CD4-positive, alpha-beta T cell treated with Interleukin-4 for 4 hours (primary cell): ENCODE results near the gene THAP11.
"Not testable (repeated sequence)": the region's sequence is repeated elsewhere in the genome, so short reads cannot be mapped to it uniquely, and the experiment has no call there.

Source experiments
- DNase-seq: peaks from one replicate; pipeline ENCODE4 v3.0.0-alpha.2; 2020

The THAP11 gene

DNA sequence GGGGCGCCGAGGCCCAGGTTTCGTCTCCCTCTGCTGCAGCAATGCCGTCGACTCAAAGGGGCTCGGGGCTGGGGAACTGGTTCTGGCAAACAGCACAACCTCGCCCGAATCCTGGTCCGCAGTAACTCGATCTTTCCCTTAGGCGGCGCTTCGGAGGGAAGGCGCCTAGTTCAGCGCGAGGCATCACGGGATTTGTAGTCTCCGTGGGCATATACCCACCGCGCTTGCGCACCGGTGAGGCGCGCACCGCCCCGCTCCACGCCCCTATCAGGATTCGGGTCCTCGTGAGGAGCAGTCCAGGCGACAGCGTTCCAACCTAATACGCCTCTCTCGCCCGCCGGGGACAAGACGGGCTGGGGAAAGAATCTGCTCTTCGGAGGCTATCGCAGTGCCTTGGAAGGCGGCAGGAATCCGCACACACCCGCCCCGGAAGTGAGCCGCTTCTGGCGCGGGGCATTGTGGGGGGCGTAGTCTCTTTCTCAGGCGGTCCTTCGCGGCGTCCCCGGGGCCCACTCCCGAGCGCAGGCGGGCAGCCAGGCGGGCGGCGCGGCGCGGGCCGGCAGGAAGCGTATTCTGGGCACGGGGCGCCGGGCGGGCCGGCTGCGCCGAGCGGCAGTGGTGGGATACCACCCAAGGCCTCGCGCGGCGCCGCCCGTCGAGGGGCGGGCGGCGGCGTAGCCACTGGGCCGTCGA is at the start of gene THAP11:
TSS of gene THAP11 (plus strand) at position 505 of the 693 bp plus-strand sequence. CDS start 235 bp downstream, outside the sequence.
- DNase-seq = peak; percentile 94

DNA sequence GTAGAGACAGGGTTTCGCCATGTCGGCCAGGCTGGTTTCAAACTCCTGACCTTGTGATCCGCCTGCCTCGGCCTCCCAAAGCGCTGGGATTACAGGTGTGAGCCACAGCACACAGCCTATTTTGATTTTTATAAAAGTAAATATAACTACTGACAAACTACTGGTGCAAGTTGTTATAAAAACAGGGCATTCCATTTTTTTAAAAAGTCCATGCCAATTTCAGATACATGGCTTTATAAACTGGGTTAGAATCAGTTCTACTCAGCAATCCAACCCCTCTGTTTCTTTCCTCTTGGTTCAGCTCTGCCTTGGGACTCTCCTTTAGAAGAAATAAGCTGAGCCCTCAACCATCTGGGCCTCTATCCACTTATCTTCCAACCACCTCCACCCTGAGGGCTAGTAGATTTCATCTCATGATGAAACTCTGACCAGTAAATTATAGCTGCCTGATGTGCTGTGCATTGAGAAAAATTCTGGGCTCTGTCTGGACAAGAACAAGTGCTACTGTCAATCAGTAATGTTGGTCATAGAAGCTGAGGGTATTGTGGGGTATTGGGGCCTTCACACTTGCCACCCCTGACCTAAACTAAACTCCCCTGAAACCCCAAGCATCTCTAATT is 45.9 kb upstream of the THAP11 start:
- DNase-seq = no peak

DNA sequence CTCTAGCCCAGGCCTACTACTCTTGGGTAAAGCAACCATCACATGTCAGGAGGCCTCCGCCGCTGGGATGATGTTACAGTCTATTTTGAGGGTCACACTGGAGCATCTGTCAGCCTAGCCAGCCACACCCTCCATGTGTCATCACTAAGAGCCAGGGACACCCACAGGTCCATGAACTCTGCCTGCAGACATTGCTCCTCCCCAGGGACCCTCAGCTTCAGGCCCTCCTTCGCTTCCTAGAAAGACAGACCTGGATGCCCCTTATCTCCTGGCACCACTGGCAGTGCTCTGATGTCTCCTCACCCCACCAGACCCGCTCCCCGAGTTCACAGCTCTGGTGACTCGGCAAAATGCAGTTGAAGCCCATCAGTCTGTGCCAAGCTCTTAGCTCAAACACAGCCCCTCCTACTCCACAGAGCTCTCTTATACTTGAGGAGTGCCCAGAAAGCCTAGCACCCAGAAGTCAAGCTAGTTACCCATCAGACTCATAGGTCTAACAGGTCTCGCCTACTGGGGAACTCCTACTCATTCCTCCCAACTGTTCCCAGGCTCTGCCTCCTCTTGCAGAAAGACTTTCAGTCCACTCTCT is 41.7 kb upstream of the THAP11 start:
- DNase-seq = no peak

DNA sequence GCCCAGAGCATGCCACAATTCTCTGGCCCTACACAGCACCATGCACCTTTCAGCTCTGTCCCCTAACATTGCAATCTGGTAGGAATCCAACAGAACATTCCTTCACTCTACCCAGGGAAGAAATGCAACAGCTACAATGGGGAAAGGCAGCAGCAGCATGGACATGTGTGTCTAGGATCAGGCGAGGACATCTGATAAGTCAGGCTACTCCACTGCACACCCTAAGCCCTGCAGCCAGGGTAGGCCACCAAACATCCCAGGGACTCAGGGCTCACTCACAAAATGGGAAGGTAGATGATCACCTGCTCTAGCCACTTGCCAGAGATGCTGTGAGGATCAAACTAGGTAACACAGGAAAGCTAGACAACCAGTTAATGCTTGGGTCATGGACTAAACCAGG is 40.9 kb upstream of the THAP11 start:
- no peak for DNase-seq

DNA sequence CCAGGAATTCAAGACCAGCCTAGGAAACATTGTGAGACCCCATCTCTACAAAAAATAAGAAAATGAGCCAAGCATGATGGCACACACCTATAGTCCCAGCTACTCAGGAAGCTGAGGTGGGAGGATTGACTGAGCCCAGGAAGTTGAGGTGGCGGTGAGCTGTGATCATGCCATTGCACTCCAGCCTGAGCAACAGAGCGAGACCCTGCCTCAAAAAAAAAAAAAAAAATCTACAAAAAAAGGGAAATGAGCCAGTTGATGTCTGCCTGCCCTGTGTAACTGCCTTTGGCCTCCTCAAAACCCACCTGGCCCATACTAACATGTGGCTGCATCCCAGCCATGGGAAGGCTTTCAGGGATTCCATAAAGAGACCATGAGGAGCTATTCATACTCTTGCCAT is 40.2 kb upstream of the THAP11 start:
- DNase-seq = peak; percentile 41

DNA sequence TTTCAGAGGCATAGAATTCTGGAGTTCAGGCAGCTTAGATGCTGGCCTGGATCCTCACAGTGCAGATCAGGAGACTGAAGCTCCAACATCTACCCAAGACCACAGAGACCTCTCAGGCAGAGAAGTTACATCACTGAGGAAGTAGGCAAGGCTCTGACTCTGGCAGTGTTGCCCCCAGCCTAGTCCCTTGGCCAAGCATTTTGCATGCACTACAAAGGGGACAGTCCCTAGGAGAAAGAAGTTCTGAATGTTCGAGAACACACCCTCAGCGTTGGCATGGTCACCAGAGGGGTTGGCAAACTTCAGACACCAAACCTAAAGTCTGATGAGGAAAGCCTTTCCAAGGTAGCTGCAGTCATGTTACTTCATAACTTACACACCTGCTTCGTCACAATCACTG is 38.2 kb upstream of the THAP11 start:
- no peak for DNase-seq

DNA sequence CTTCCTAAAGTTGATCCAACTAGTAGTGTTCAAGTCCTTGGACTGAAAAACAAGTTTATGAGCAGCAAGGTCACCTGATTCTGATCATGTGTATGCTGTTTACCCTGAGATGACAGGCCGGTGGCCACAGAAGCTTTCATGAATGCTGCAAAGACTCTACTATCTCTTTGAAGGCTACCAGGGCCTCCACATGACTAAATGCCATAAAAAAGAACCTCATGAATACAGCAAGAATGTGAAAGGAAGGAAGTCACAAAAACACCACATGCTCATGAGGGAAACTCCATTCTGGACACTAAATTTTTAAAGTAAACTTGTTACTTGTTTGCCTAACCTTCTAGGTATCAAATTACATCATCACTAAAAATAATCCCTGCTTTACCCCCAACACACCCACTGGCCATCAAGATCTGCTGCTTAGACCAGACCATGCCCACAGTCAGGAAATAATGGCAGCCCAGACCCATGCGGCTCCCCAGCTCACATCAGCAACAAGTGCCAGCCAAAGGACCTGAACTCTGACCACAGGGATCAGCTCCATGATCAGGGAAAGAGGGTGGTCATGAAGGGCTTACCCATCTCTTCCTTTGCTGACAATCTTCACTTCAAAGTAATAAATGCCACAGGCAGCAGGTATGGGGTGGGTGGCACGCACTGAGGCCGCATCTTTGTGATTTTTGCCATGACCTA is 37.1 kb upstream of the THAP11 start:
- DNase-seq = no peak

DNA sequence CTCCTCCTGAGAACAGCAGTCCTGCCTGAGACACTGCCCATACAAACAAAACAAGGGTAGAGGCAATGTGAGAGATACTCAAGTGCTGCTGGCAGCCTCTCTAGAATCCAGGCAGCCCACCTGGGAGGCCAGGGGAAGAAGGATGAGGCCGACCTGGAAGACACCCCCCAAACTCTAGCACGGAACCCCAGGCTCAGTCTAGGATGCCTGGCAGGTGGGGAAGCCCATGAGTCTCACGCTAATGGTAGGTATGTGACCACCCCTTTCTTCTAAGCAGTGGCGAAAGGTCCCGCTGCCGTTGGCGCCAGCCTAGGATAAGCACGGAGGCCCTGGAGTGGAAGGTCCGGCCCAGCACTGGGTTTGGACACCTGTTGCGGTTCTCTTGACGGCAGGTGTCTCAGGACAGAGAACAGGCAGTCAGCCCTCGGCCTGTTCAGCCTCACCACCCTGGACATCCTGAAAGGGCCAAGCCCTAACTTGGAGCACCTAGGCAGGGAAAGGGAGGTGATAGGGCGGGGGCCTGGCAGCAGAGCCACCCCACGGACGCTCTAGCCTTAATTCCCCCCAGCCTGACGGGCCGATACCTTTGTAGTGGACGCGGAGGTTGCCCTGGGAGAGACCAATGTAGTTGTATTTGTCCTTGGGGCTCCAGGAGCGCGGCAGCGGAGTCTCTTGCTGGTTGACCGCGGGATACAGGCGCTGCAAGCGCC is 36.2 kb upstream of the THAP11 start:
- no peak for DNase-seq

DNA sequence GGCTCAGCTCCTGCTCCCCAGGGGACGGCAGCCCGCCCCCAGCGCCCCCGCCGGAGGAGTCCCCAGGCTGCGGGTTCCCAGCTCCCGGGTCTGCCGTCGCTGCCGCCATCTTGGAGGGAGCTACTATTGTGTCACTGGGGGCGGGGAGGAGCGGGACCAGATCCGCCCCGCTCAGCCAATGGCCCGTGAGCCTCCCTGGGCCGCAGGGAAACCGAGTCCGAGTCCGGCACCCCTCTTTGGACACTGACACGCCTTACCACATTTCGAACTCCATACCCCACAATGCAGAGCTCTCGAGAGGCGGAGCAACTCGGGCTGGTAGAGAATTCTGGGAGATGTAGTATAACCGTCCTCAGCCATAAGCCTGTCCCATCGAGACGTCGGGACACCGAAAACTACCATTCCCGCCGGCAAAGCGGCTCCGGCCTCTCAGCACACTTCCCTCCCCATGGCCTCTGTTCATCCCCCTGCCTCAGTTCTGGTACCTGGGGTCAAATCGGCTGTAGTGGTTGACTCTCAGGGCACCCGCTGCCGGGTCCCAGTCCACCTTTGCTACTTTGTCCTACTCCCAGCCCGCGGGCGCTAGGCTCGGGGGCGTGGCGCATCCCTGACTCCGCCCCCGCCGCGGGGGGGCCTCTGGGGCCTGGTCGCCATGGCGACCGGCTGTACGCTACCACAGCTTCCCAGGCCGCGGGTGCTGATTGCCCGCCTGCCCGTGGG is 35.5 kb upstream of the THAP11 start, which contains the start of the genes RANBP10 and TSNAXIP1:
TSS of gene RANBP10 (minus strand) at position 133 of the 720 bp plus-strand sequence. CDS start at position 109, 24 bp downstream.
TSS of gene TSNAXIP1 (plus strand) at position 462 of the 720 bp plus-strand sequence. CDS start 261 bp downstream, outside the sequence.
- DNase-seq = peak; percentile 99

DNA sequence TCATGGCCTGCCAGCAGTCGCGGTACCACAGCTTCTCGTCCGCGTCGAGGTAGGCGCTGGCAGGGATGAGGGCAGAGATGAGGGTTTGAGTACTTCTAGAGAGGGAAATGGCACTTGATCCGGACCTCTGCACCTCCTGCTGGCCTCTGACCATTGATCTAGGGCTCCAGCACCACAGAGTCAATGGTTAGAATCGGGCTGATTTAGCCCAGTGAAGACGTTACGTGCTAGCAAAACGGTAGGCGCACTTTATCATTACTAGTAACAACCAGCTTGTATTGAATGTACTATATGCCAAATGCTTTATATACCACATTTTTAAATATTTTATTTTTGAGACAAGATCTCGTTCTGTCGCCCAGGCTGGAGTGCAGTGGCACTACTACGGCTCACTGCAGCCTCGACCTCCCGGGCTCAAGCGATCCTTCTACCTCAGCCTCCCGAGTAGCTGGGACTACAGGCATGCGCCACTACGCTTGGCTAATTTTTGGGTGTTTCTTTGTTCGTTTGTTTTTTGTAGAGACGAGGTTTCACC is 34.9 kb upstream of the THAP11 start:
- no peak for DNase-seq

DNA sequence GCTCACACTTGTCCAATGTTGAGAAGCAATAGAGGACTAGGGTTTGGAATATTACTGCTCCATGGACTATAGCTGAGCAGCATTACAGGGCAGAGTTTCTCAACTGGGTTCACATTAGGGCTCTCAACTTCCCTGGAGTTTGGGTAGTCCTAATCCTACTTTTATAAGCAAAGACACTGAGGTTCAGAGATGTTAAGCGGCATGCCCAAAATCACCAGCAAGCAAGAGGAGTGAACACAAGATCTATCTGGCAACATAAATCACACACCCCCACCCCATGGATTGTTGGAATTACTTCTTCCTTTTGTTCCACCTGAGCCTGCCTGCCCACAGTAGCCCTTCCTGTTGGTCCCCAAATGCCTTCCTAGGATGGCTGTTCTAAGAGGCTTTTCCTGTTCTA is 30.2 kb upstream of the THAP11 start:
- DNase-seq = no peak

DNA sequence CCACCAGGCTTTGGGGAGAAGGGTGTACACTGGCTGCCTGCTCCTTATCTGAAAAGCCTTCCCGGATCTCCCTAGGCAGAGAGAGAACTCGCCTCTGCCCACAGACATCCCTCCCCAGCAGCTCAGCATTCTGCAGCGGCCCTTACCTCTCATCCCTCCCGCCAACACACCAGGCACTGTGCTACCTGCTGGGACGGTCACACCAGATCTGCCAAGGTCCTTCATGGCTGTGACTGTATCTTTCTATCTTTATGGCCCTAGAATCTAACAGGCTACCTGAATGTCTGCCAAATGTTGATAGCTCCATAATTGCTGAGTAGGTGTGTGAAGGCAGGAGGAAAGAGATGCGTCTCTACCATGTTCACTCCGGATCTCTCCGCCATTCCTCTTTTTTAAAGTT is 27.6 kb upstream of the THAP11 start:
- DNase-seq = no peak

DNA sequence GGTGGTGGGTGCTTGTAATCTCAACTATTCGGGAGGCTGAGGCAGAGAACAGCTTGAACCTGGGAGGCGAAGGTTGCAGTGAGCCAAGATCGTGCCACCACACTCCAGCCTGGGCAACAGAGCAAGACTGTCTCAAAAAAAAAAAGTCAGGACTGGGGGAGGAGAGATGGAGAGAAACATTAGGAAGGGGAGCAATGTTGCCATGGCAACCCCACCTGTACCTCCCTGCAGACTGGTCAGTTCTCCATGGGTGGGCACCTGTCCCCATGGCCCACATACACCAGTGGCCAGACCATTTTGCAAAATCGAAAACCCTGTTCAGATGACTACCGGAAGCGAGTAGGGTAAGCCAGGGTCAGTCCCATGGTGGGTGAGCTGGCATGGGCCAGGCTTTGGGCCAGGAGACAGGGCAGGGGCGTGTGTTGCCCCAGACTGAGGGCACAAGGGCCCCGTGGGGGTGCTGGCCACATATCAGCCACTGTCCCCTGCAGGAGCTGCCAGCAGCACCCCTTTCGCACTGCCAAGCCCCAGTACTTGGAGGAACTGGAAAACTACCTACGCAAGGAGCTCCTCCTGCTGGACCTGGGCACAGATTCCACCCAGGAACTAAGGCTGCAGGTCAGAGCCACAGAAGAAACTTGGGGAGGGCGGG is 21.4 kb upstream of the THAP11 start:
- no peak for DNase-seq

DNA sequence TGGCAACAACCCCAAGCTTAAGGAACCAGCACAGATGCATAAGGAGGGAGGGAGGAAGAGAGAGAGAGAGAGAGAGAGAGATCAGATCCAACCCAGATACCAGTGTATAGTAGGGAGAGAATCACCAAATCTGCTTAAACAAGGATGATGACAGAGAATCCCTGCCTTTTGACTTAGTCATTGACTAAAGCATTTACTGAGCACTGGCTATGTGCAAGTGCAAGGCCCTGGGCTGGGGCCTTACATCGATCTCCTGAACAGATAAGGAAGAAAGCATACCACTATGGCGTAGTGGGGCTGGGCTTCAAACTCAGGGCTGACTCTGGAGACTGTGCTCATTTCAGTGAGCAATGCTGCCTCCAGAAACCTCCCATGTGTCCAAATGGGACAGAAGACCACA is 19.6 kb upstream of the THAP11 start:
- no peak for DNase-seq

DNA sequence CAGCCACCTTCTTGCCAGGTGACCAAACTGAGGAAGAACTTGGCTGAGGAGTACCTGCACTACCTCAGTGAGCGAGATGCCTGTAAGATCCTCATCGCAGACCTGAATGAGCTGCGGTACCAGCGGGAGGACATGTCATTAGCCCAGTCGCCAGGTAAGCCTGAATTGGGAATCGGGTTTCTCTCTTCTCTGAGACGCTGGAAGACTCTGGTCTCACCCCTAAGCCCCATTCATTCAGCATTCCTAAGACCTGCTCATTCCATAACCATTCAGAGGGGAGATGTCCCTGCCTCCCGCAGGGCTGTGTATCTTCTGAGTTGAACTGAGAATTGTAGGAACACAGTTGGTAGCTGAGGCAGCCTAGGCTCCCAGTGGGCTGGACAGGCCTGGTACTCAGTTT is 17.0 kb upstream of the THAP11 start:
- no peak for DNase-seq

DNA sequence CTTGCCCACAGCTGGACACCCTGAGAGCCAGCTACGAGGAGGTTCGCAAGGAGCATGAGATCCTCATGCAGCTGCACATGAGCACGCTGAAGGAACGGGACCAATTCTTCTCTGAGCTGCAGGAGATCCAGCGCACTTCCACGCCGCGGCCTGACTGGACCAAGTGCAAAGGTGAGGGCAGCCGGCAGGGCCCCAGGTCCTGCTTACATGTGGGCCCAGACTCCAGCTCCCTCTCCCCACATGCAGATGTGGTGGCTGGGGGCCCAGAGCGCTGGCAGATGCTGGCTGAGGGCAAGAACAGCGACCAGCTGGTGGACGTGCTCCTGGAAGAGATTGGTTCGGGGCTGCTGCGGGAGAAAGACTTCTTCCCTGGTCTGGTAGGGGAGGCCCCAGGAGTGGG is 16.2 kb upstream of the THAP11 start:
- no peak for DNase-seq

DNA sequence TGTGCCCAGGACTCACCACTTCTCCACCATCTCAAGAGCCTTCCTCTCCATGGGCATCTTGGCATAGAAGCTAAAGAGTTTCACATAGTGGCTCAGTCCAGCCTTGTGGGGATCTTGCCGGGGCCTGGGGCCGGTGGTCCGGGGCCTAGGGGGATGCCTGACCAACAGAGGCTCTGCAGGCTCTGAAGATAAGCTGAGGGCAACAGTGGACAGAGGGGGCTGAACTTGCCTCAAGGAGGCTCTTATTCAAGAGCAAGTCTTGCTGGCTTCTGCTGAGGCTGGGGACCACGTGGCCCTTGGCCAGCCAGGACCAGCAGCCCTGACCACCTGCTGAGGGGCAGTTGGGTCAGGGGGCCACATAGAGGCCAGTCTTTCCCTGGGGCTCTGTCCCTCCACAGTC is 13.5 kb upstream of the THAP11 start:
- DNase-seq = no peak

DNA sequence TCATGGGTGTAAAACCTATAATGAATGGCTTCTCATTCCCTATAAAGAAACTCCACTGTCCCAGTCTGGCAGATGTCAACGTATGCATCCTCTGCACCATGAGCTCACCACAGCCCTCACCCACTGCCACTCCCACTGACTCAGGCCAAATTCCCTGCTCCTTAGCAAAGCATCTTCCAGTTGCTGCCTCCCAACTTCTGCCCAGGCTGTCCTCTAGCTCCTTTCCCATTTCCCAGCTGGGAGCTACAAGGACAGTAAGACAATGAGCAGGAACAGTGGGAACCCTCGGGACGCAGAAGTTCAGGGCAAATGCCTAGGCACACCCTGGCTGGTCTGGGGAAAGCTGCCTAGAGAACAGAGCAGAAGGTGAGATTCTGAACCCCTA is 9.1 kb upstream of the THAP11 start:
- no peak for DNase-seq

DNA sequence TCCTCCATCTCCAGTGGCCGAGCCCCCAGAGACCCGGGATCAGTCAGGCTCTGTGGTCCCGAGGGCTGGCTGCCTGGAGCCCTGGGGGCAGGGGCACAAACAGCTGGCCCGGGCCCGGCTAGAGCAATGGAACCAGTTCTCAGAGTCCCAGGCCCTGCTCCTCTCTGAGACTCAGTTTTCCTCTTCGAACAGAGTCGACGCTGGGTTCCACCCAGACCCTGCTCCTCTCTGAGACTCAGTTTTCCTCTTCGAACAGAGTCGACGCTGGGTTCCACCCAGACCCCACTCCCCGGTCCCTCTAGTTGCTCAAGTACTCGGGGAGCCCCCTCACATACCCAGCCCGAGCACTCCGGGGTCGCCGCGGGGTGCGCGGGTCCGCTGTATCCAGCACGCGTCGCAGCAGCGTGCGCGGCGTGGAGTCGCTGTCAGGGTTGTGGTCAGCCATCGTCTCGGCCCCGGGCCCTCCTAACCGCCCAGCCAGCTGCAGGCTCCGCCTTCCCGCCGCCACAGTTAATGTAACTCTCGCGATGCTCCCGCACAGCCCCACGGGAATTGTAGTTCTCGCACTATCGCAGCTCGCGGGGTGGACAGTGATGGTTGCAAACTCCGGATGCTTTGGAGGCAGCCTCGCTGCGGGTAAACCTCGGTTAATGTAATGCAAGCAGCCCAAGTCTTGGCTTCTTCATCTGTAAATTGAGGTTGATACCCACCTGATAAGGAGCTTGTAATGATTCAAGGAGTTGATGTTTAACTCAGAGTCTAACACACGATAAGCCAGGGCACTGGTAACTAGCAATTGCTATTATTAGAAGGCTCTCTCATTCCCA is 8.5 kb upstream of the THAP11 start:
- peak; percentile 92 for DNase-seq

DNA sequence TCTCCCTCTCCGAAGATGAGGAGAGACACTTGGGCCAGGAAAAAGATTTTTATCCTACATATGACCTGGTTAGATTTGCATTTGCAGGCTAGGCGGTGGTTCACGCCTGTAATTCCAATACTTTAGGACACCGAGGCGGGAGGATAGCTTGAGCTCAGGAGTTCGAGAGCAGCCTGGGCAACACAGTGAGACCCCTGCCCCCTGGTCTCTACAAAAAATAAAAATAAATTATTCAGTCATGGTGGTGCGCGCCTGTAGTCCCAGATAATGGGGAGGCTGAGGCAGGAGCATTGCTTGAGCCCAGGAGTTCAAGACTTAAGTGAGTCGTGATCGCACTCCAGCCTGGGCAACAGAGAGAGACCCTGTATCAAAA is 7.9 kb upstream of the THAP11 start:
- DNase-seq = no peak

DNA sequence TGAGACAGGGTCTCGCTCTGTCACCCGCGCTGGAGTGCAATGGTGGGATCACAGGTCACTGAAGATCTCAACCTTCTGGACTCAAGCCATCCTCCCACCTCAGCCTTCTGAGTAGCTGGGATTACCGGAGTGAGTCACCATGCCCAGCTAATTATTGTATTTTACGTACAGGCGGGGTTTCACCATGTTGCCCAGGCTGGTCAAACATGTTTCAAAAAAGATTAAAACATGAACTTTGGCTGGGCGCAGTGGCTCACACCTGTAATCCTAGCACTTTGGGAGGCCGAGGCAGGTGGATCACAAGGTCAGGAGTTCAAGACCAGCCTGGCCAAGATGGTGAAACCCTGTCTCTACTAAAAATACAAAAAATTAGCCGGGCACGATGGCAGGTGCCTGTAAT is 4.9 kb upstream of the THAP11 start:
- not testable (repeated sequence) for DNase-seq
